ENCODE data around the gene SEZ6.

SEZ6 gene

DNA sequence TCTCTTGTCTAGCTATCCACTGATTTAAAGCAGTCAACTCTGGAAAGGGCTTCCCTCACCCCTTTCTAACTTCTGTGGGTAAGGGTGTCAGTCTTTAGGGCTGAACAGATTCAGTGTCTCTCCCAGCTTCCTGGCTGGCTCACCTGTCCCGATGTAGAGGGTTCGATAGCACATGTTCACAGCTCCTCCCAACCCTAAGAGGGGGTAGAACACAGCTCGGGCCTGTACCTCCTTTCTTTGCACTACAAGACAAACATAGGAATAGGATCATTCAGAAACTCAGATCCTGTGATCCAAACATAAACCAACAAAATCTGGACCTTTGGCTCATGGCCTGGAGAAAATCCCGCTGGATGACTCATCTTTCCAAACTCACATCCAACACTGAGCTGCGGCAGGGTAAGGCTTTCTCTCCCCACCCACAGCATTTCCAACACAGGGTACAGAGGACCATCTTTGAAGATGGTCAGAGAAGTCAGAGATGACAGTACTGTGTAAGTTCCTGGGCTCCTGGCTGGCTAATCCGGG is 97.1 kb downstream of the SEZ6 start:
- H3K4me3 ChIP-seq (ENCODE audit: low read depth, low read length): no peak overlapping the region

DNA sequence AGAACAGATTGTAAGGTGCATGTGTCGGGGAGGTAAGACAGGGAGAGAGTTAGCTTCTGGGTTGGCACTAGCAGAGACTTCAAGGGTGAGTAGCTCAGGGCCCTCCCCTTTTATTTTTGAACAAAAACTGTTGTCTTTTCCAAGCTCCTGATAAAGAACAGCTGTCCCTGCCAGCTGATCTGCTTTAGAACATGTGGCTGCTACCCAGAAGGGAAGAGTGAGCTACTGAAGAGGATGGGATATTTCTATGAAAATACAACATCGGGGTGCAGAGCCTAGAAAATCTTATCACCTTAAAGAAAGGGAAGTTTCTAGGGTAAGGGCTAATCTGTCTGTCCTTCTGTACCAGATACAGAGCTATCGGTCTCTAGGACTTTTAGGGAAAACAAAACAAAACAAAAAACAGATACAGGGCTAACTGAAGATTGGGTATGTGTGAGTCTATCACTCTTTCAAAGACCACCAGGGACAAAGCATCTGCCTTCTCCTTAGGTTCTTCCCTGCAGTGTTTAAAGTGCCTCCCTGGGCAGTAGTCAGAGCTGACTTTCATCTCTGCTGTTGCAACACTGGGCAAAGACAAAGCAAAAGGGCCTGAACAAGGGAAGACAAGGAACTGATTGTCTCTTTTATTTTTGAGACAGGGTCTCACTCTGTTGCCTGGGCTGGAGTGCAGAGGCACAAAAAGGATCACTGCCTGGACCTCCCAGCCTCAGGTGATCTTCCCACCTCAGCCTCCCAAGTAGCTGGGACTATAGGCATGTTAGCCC is 97.9 kb downstream of the SEZ6 start:
- no peak overlapping the region for H3K4me3 ChIP-seq (ENCODE audit: low read depth, low read length)

DNA sequence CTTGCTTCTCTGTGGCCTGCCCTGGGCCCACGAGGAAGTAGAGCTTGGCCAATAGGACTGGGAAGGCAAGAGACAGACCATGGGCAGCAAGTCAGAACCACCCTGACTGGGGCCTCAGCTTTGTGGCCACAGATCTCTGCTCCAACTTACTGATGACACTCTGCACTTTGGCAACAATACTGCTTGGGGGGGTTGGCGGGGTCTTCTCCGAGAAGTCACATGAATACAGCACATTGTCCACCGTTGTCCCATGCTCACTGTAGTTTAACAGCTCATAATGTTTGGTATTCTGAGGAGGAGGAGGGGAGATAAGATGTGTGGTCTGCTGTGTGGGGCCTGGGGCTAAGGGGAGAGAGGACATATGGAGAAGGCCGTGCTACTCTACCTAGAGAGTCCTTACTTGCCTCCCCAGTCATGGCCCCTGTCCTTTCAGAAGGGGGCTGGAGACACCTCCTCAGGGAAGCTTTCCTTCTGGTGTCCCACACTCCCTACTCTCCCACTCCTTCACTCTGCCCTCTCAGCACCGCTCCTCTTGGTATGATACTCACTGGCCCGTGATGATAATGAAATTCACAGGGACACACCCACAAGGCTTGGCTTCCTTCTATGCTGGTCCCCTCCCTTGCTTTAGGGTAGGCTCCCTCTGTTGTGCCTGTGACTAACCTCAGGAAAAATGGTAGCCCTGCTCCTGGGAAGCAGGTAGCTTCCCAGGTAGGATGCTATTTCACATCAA is 99.0 kb downstream of the SEZ6 start:
- H3K4me3 ChIP-seq (ENCODE audit: low read depth, low read length): no peak overlapping the region

DNA sequence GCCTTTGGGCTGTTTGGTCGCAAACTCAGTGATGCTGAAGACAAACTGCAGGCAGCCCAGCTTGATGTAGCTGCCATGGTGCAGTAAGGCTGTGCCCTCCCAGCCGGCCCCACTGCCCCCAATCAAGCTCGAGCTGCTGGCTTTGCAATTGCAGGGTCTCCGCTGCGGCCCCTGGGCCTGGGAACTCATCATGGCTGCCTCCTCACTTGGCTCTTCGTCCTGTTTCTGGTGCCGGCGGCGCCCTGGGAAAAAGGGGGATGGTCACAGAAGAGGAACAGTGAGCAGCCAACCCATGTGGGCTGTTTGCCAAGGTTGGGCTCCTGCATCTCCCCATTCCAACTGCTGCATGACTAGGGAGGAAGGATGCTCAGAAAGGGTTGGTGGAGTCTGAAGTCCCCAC is 99.6 kb downstream of the SEZ6 start:
- H3K4me3 ChIP-seq (ENCODE audit: low read depth, low read length): no peak overlapping the region

All from iPS-11a (cell line).